ENCODE measurements around the gene CASP14.

CASP14 gene

GRCh38 chr19:15037586-15037985, 11.7 kb upstream of the CASP14 start:
- TF ChIP-seq CTCF (IDR thresholded peaks at IDR 0.05; ENCODE audit: low read depth, low read length) = no peak
- TF ChIP-seq MAX (IDR thresholded peaks at IDR 0.05; ENCODE audit: low read depth, low read length) = no peak
- no peak for TF ChIP-seq POLR2A (IDR thresholded peaks at IDR 0.05; ENCODE audit: extremely low read depth, insufficient read length)
- TF ChIP-seq MYC (IDR thresholded peaks at IDR 0.05; ENCODE audit: low read depth, low read length) = no peak
- no peak for DNase-seq (ENCODE audit: low read depth)

GRCh38 chr19:15038294-15038693, 11.0 kb upstream of the CASP14 start:
- no peak for DNase-seq (ENCODE audit: low read depth)
- TF ChIP-seq CTCF (IDR thresholded peaks at IDR 0.05; ENCODE audit: low read depth, low read length) = no peak
- H3K4me3 ChIP-seq (ENCODE audit: low read depth, low read length) = no peak overlapping the region

More at GRCh38 chr19:15037586-15037985, 11.7 kb upstream of the CASP14 start:
- no peak overlapping the region for H3K4me3 ChIP-seq (ENCODE audit: low read depth, low read length)

- no peak for DNase-seq (ENCODE audit: low read depth)
- TF ChIP-seq CTCF (IDR thresholded peaks at IDR 0.05; ENCODE audit: low read depth, low read length) (no peak), MAX (IDR thresholded peaks at IDR 0.05; ENCODE audit: low read depth, low read length) (no peak), MYC (IDR thresholded peaks at IDR 0.05; ENCODE audit: low read depth, low read length) (no peak), POLR2A (IDR thresholded peaks at IDR 0.05; ENCODE audit: extremely low read depth, insufficient read length) (no peak)
- no peak overlapping the region for H3K4me3 ChIP-seq (ENCODE audit: low read depth, low read length)
These were observed 7.3 kb upstream of the CASP14 start for GRCh38 chr19:15042003-15042402.

- DNase-seq (ENCODE audit: low read depth) = no peak
- TF ChIP-seq POLR2A (IDR thresholded peaks at IDR 0.05; ENCODE audit: extremely low read depth, insufficient read length) = no peak
- TF ChIP-seq MYC (IDR thresholded peaks at IDR 0.05; ENCODE audit: low read depth, low read length) = no peak
- no peak for TF ChIP-seq CTCF (IDR thresholded peaks at IDR 0.05; ENCODE audit: low read depth, low read length)
- no peak for TF ChIP-seq MAX (IDR thresholded peaks at IDR 0.05; ENCODE audit: low read depth, low read length)
- no peak overlapping the region for H3K4me3 ChIP-seq (ENCODE audit: low read depth, low read length)
These were observed 6.5 kb upstream of the CASP14 start for GRCh38 chr19:15042826-15043225.

GRCh38 chr19:15045506-15045905, 3.8 kb upstream of the CASP14 start:
- TF ChIP-seq MAX (IDR thresholded peaks at IDR 0.05; ENCODE audit: low read depth, low read length) = no peak
- no peak for TF ChIP-seq CTCF (IDR thresholded peaks at IDR 0.05; ENCODE audit: low read depth, low read length)
- no peak for TF ChIP-seq POLR2A (IDR thresholded peaks at IDR 0.05; ENCODE audit: extremely low read depth, insufficient read length)
- TF ChIP-seq MYC (IDR thresholded peaks at IDR 0.05; ENCODE audit: low read depth, low read length) = no peak
- H3K4me3 ChIP-seq (ENCODE audit: low read depth, low read length) = no peak overlapping the region
- DNase-seq (ENCODE audit: low read depth) = no peak

GRCh38 chr19:15047680-15048079, 1.6 kb upstream of the CASP14 start:
- DNase-seq (ENCODE audit: low read depth) = no peak
- no peak overlapping the region for H3K4me3 ChIP-seq (ENCODE audit: low read depth, low read length)
- no peak for TF ChIP-seq MYC (IDR thresholded peaks at IDR 0.05; ENCODE audit: low read depth, low read length)
- no peak for TF ChIP-seq POLR2A (IDR thresholded peaks at IDR 0.05; ENCODE audit: extremely low read depth, insufficient read length)
- no peak for TF ChIP-seq MAX (IDR thresholded peaks at IDR 0.05; ENCODE audit: low read depth, low read length)
- TF ChIP-seq CTCF (IDR thresholded peaks at IDR 0.05; ENCODE audit: low read depth, low read length) = no peak

All from NB4 (cell line).